ENCODE measurements around the gene MYO9A.

MYO9A gene

DNA sequence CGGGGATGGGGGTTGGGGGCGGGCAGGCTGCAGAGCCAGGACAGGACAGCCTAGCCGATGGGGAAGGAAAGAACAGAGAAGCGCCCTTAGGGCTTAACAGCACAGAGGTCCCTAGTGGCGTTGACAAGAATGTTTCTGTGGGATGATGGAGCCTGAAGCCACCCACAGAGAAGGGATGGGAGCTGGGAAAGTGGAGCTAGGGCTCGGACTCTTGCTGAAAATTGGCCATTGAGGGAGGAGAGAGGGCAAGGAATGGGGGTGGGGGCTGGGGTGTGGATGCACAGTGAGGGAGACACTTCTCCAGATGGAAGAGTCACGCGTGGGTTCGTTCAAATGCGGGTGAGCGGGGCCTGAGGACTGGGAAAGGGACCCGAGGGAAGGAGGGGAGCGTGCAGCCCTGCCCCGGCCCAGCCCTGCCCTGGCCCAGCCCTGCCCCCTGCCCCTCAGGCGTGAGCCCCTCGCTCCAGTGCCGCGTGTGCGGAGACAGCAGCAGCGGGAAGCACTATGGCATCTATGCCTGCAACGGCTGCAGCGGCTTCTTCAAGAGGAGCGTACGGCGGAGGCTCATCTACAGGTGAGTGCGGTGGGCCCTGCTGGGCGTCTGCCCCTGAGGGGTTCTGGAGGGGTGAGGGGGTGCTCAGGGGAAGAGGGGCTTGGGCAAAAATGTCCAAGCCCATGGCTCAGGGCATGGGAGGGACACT, 306.8 kb downstream of the MYO9A start:
- DNase-seq (ENCODE audit: low read depth): no peak
- TF ChIP-seq MYC (IDR thresholded peaks at IDR 0.05; ENCODE audit: low read depth, low read length): no peak
- no peak for TF ChIP-seq POLR2A (IDR thresholded peaks at IDR 0.05; ENCODE audit: extremely low read depth, insufficient read length)
- TF ChIP-seq, protein P1, sequence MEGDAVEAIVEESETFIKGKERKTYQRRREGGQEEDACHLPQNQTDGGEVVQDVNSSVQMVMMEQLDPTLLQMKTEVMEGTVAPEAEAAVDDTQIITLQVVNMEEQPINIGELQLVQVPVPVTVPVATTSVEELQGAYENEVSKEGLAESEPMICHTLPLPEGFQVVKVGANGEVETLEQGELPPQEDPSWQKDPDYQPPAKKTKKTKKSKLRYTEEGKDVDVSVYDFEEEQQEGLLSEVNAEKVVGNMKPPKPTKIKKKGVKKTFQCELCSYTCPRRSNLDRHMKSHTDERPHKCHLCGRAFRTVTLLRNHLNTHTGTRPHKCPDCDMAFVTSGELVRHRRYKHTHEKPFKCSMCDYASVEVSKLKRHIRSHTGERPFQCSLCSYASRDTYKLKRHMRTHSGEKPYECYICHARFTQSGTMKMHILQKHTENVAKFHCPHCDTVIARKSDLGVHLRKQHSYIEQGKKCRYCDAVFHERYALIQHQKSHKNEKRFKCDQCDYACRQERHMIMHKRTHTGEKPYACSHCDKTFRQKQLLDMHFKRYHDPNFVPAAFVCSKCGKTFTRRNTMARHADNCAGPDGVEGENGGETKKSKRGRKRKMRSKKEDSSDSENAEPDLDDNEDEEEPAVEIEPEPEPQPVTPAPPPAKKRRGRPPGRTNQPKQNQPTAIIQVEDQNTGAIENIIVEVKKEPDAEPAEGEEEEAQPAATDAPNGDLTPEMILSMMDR (IDR thresholded peaks at IDR 0.05; ENCODE audit: low read depth, low read length): no peak
- TF ChIP-seq, protein P2, sequence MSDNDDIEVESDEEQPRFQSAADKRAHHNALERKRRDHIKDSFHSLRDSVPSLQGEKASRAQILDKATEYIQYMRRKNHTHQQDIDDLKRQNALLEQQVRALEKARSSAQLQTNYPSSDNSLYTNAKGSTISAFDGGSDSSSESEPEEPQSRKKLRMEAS (IDR thresholded peaks at IDR 0.05; ENCODE audit: low read depth, low read length): no peak

DNA sequence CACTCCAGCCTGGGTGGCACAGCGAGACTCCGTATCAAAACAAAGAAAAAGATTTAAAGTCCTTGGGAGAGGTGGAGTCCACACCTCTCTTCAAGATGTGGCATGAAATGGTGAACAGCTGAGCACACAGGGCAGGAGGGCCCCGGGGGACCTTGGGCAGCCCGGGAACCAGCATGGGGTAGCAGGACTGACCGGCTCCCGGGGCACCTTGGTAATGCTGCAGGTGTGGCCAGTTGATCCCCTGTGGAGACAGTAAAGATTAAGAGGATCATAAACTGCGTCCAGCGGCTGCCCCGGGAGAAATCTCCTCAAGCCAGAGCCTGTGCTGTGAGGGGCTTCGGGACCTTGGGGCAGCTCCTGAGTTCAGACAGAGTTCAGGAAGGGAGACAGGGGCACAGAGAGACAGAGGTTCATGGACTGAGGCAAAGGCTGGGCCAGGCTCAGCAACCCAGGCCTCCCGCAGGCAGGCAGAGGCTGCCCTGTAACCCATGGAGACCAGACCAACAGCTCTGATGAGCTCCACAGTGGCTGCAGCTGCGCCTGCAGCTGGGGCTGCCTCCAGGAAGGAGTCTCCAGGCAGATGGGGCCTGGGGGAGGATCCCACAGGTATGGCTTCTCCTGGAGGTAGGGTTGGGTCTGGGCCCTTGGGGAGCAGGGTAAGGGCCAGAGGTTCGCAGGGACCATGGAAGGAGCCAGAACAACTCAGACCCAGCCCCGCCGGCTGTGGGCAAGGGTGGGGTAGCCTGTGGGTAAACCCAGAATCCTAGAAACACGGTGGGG, 307.5 kb downstream of the MYO9A start, which contains the start of gene NR2E3:
Gene NR2E3, plus strand, starts transcription at position 299 of the 780 bp plus-strand sequence. Its CDS starts 190 bp downstream, at position 489.
- H3K4me3 ChIP-seq (ENCODE audit: low read depth, low read length): no peak within 1 kb of the TSS
- TF ChIP-seq, protein P1 (IDR thresholded peaks at IDR 0.05; ENCODE audit: low read depth, low read length): no peak
- TF ChIP-seq, protein P2 (IDR thresholded peaks at IDR 0.05; ENCODE audit: low read depth, low read length): no peak
- TF ChIP-seq MYC (IDR thresholded peaks at IDR 0.05; ENCODE audit: low read depth, low read length) (no peak), POLR2A (IDR thresholded peaks at IDR 0.05; ENCODE audit: extremely low read depth, insufficient read length) (no peak)
- DNase-seq (ENCODE audit: low read depth): no peak

More for the DNA sequence above, 306.8 kb downstream of the MYO9A start:
- H3K4me3 ChIP-seq (ENCODE audit: low read depth, low read length): no peak overlapping the region

DNA sequence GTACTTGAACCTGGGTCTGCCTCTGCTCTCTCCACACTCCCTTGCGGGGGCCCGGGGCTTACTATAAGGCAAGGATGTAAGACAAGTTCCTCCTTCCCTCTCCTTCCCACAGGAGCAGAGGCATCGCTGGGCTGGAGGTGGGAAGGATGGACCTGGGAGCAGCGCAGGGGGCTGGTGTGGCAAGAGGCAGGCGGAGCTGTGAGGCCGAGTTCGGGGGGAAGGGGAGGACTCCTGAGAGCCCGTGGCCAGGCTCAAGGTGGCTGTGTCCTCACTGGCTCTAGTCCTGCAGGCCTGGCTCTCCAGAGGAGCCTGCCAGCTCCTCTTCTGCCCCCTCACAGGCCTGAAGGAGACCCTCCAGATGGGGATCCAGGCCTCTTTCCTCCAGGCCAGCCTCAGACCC, 308.6 kb downstream of the MYO9A start:
- DNase-seq (ENCODE audit: low read depth): no peak
- TF ChIP-seq, protein P1 (IDR thresholded peaks at IDR 0.05; ENCODE audit: low read depth, low read length): no peak
- no peak for TF ChIP-seq MYC (IDR thresholded peaks at IDR 0.05; ENCODE audit: low read depth, low read length)
- TF ChIP-seq POLR2A (IDR thresholded peaks at IDR 0.05; ENCODE audit: extremely low read depth, insufficient read length): no peak
- TF ChIP-seq, protein P2 (IDR thresholded peaks at IDR 0.05; ENCODE audit: low read depth, low read length): no peak
- no peak overlapping the region for H3K4me3 ChIP-seq (ENCODE audit: low read depth, low read length)

DNA sequence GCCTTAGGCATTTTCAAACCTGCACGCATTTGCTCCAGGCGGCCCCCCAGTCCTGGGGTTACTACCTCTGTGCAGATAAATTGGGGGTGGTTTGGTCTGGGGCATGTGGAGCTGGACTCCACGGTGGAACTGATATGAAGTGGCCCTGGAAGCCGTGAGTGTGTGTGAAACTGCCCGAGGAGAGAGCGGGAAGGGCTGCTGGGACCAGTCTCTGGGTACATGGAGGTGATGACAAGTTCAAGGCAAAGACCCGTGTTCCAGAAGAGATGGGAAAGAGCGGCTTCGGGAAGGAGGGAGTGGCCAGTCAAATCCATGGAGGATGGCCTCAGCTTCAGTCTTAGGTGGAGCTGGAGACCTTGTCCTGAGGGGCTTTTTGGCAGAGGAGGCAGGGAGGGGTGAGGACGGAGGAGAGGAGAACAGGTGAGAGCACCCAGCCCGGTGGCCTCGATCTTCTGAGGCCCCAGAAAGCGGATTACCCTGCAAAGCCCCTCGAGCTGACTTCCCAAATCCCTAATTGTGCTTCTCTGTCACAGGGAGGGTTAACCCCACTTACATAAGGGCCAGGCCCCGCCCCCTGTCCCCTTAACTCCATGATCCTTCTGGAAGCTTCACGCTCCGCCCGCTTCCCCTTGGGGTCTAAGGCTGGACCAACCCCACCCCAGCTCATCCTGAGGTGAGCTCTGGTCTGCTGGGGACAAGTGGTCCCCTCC, 309.5 kb downstream of the MYO9A start:
- TF ChIP-seq, protein P2 (IDR thresholded peaks at IDR 0.05; ENCODE audit: low read depth, low read length): no peak
- no peak for TF ChIP-seq MYC (IDR thresholded peaks at IDR 0.05; ENCODE audit: low read depth, low read length)
- TF ChIP-seq, protein P1 (IDR thresholded peaks at IDR 0.05; ENCODE audit: low read depth, low read length): no peak
- TF ChIP-seq POLR2A (IDR thresholded peaks at IDR 0.05; ENCODE audit: extremely low read depth, insufficient read length): no peak

DNA sequence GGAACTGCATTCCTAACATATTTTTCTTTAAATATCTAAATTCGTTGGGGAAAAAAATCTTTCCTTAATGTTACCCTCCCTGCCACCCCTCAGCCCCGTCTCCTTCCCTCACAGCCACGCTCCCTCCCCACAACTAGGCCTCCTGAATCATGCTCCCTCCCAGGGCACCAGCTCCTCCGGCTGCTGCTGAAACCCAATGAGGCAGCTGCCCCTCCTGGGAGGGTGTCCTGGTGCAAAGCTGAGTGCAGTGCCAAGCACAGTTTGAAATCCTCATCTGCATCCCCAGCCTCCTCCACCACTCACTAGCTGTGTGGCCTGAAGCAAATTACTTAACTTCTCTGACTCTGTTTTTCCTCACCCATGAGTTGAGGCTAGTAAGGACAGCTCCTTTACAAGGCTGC, 310.3 kb downstream of the MYO9A start:
- DNase-seq (ENCODE audit: low read depth): no peak
- H3K4me3 ChIP-seq (ENCODE audit: low read depth, low read length): no peak overlapping the region
- TF ChIP-seq, protein P2 (IDR thresholded peaks at IDR 0.05; ENCODE audit: low read depth, low read length): no peak
- TF ChIP-seq, protein P1 (IDR thresholded peaks at IDR 0.05; ENCODE audit: low read depth, low read length): no peak
- TF ChIP-seq MYC (IDR thresholded peaks at IDR 0.05; ENCODE audit: low read depth, low read length): no peak
- TF ChIP-seq POLR2A (IDR thresholded peaks at IDR 0.05; ENCODE audit: extremely low read depth, insufficient read length): no peak

More for the DNA sequence above, 309.5 kb downstream of the MYO9A start:
- DNase-seq (ENCODE audit: low read depth): no peak
- no peak overlapping the region for H3K4me3 ChIP-seq (ENCODE audit: low read depth, low read length)
